ENCODE data around the gene VEPH1.

DNA sequence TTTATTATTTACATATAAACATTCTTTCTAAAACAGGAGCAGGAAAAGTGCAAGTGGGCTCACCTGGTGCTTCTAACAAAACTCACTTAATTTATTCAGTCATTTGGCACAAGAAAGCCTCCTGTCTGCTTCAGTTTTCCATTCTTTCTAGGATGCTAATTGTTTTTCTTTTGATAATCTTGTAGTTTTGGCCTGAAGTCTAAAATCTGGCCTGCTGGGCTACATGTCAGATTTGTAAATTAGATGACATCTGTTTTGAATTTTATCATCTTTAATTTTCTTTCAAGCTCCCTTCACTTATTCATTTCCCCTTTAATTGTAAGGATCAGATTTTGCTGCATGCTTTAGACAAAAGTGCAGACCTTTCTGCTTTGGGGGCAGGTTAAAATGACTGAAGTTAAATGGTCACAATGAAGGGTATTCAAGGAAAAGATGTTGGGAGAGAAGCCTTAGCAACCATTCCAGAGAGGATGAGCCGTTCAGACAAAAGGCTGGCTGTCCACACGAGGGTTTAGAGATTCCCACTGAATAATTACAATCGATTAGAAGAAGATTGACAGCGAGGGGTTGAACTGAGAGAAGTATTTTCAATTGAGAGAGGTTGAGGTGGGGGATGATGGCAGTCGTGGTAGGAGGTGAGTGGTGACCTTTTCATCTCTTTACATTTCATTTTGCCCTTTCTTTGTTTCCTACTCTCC is 126.5 kb downstream of the VEPH1 start:
- TF ChIP-seq, protein P1, sequence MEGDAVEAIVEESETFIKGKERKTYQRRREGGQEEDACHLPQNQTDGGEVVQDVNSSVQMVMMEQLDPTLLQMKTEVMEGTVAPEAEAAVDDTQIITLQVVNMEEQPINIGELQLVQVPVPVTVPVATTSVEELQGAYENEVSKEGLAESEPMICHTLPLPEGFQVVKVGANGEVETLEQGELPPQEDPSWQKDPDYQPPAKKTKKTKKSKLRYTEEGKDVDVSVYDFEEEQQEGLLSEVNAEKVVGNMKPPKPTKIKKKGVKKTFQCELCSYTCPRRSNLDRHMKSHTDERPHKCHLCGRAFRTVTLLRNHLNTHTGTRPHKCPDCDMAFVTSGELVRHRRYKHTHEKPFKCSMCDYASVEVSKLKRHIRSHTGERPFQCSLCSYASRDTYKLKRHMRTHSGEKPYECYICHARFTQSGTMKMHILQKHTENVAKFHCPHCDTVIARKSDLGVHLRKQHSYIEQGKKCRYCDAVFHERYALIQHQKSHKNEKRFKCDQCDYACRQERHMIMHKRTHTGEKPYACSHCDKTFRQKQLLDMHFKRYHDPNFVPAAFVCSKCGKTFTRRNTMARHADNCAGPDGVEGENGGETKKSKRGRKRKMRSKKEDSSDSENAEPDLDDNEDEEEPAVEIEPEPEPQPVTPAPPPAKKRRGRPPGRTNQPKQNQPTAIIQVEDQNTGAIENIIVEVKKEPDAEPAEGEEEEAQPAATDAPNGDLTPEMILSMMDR (IDR thresholded peaks at IDR 0.05), result no peak
- TF ChIP-seq POLR2A (IDR thresholded peaks at IDR 0.05), result no peak
